ENCODE measurements around the gene APOBEC2. TPM values are rescaled to one million over a fixed set of nuclear protein-coding genes. Genes with fewer than 3 reads are reported as not detected.

The APOBEC2 gene
- total and polyA plus RNA-seq, 2 of the 13 experiments (the other 11 are each of a cell fraction or from before 2014, with no cell fraction given) = 0.09 TPM; not detected in 1

- TF ChIP-seq YY1 (IDR thresholded peaks at IDR 0.05; ENCODE audit: insufficient read depth, insufficient replicate concordance, low read depth, low read length) (no peak), ZMYM3 (CRISPR knock-in tag; IDR thresholded peaks at IDR 0.05) (0 out of 2 replicates have a peak, but pooled peaks have one; percentile 25), AFF4 (CRISPR knock-in tag; IDR thresholded peaks at IDR 0.05) (no peak)
Measured at GRCh38 chr6:41049955-41050354, 3.0 kb upstream of the APOBEC2 start (continued).

GRCh38 chr6:41050536-41050935, 2.5 kb upstream of the APOBEC2 start:
- DNase-seq (ENCODE audit: low spot score) = no peak
- POLR2A ChIA-PET = interaction anchor here (3.7 kb wide), 1 partner anchor 10 kb away, joined by 17 read pairs; no protein-coding TSS in a partner anchor
- no peak for FAIRE-seq
- TF ChIP-seq SALL1 (CRISPR knock-in tag; IDR thresholded peaks at IDR 0.05) (no peak), HNRNPK (IDR thresholded peaks at IDR 0.05; ENCODE audit: low read depth, low read length, poor library complexity, severe bottlenecking) (no peak), HOXA3 (CRISPR knock-in tag; IDR thresholded peaks at IDR 0.05) (no peak), ZNF225 (CRISPR knock-in tag; IDR thresholded peaks at IDR 0.05) (no peak), SCMH1 (CRISPR knock-in tag; IDR thresholded peaks at IDR 0.05; ENCODE audit: borderline replicate concordance) (no peak), ZNF83 (CRISPR knock-in tag; IDR thresholded peaks at IDR 0.05; ENCODE audit: borderline replicate concordance) (no peak), FOXK2 (IDR thresholded peaks at IDR 0.05) (no peak), KLF12 (CRISPR knock-in tag; IDR thresholded peaks at IDR 0.05; ENCODE audit: borderline replicate concordance) (no peak), CAMTA2 (CRISPR knock-in tag; IDR thresholded peaks at IDR 0.05; ENCODE audit: borderline replicate concordance) (no peak), ZNF619 (CRISPR knock-in tag; IDR thresholded peaks at IDR 0.05) (no peak), TEF (CRISPR knock-in tag; IDR thresholded peaks at IDR 0.05) (no peak)
- TF ChIP-seq, protein P1, sequence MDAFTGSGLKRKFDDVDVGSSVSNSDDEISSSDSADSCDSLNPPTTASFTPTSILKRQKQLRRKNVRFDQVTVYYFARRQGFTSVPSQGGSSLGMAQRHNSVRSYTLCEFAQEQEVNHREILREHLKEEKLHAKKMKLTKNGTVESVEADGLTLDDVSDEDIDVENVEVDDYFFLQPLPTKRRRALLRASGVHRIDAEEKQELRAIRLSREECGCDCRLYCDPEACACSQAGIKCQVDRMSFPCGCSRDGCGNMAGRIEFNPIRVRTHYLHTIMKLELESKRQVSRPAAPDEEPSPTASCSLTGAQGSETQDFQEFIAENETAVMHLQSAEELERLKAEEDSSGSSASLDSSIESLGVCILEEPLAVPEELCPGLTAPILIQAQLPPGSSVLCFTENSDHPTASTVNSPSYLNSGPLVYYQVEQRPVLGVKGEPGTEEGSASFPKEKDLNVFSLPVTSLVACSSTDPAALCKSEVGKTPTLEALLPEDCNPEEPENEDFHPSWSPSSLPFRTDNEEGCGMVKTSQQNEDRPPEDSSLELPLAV (CRISPR knock-in tag; conservative IDR thresholded peaks at IDR 0.05; ENCODE audit: low read depth) = no peak
- TF ChIP-seq, protein P2, sequence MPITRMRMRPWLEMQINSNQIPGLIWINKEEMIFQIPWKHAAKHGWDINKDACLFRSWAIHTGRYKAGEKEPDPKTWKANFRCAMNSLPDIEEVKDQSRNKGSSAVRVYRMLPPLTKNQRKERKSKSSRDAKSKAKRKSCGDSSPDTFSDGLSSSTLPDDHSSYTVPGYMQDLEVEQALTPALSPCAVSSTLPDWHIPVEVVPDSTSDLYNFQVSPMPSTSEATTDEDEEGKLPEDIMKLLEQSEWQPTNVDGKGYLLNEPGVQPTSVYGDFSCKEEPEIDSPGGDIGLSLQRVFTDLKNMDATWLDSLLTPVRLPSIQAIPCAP (CRISPR knock-in tag; IDR thresholded peaks at IDR 0.05; ENCODE audit: low read depth) = no peak

More at GRCh38 chr6:41050536-41050935, 2.5 kb upstream of the APOBEC2 start:
- in situ Hi-C loops (cut with HindIII; ENCODE audit: extremely low pct_ligation_motif_present, low pct_unique_long_range_greater_than_20kb) = loop anchor here (10.0 kb wide), 1 partner anchor 534 kb away; no protein-coding TSS in a partner anchor
- H4K20me1 ChIP-seq (ENCODE audit: insufficient read depth, low read length) = no peaks in the 10 kb centered on the region
- H3K4me3 ChIP-seq (replicated peaks in 1 of 3; ENCODE audit: insufficient read depth in 1 of 3, low read depth in 2 of 3, low read length in 3 of 3) = no peak overlapping the region
- intact Hi-C loops (cut with micrococcal nuclease; ENCODE audit: unreplicated experiment) = no loop called here
- CTCF ChIA-PET (ENCODE audit: low intra/inter-chr PET ratio, low total read pairs) = no interaction called here
- WGBS (ENCODE audit: low lambda C conversion rate) = 80% methylated on average over 3 of the region's 3 CpGs
- no peaks in the 10 kb centered on the region for H3K27me3 ChIP-seq (ENCODE audit: control insufficient read depth in 1 of 2, insufficient read depth in 2 of 2, low read length in 2 of 2)
- H2AFZ ChIP-seq (ENCODE audit: low read length) = no peak overlapping the region
- H3K79me2 ChIP-seq (ENCODE audit: insufficient read depth, low read length) = no peaks in the 10 kb centered on the region
- H3K9ac ChIP-seq (ENCODE audit: insufficient read depth, low read depth, low read length) = no peak overlapping the region
- no peaks in the 10 kb centered on the region for H3K9me3 ChIP-seq (ENCODE audit: low read length)
- H3K4me1 ChIP-seq (ENCODE audit: insufficient read depth, low read length) = peaks cover 66% of the 10 kb centered on the region
- H3K4me2 ChIP-seq (ENCODE audit: low read depth, low read length) = no peak overlapping the region
- peaks cover 0 to 4% of the 10 kb centered on the region in 2 experiments; a peak in 2 of 5 replicates for H3K36me3 ChIP-seq (replicated peaks in 1 of 2; ENCODE audit: control insufficient read depth in 1 of 2, insufficient read depth in 2 of 2, low read length in 2 of 2)
- ATAC-seq = no peak
- BruUV-seq (replicated peaks) = no TSS peak
- no peak overlapping the region for H3K27ac ChIP-seq (ENCODE audit: extremely low read length, insufficient read depth, low read length)
